Heart left ventricle (tissue), 13 donors: ENCODE data around the gene TRIP13.

Source experiments
- POLR2A ChIP-seq, 2 donors: fragments of 450-650 bp; IDR thresholded peaks; one replicate each; pipeline ENCODE4 v1.6.1; 2017; ENCODE audit warnings: antibody characterized with exemption in 2 of 2, mild to moderate bottlenecking in 2 of 2, moderate library complexity in 2 of 2
- TF ChIP-seq, protein P1 (sequence below), 12 donors: fragments of 200-600 bp; sonication (generic) in 4 of 12; IDR thresholded peaks; one replicate each; pipeline versions ENCODE4 v1.5.0 to v1.8.0; 2018 to 2022; ENCODE audit warnings: antibody characterized with exemption in 12 of 12, mild to moderate bottlenecking in 5 of 12
- donor health status: ischemic (EF 13 %, LVEDD 7.1; RV severe dilation, severe dysfunction).
- donor health status: DM: no; HTN: yes; CAD: no.
- donor health status: DM: no; HTN: no; CAD: no.
- donor health status: ischemic (EF 25% LVEDD 6.9; RV normal size, moderate dysfunction).
- donor health status: ischemic (EF 25% LVEDD 5.7; RV mildly dilated, moderate dysfunction).
- donor health status: ischemic (EF 35%, LVEDD 5.7; RV mildly dilated, moderate dysfunction).
- donor health status: nonischemic (EF 11% LVEDD 7.7; RV severe dilation, severe dysfunction).
- donor health status: DM: yes; HTN: yes; CAD: no.
- donor health status: PGD.
- donor health status: ischemic (EF 29% LVEDD 5.4; RV normal size, mild dysfunction).
- donor health status: nonischemic (EF 23%, LVEDD 6.1; RV moderate dilation, normal function).

DNA sequence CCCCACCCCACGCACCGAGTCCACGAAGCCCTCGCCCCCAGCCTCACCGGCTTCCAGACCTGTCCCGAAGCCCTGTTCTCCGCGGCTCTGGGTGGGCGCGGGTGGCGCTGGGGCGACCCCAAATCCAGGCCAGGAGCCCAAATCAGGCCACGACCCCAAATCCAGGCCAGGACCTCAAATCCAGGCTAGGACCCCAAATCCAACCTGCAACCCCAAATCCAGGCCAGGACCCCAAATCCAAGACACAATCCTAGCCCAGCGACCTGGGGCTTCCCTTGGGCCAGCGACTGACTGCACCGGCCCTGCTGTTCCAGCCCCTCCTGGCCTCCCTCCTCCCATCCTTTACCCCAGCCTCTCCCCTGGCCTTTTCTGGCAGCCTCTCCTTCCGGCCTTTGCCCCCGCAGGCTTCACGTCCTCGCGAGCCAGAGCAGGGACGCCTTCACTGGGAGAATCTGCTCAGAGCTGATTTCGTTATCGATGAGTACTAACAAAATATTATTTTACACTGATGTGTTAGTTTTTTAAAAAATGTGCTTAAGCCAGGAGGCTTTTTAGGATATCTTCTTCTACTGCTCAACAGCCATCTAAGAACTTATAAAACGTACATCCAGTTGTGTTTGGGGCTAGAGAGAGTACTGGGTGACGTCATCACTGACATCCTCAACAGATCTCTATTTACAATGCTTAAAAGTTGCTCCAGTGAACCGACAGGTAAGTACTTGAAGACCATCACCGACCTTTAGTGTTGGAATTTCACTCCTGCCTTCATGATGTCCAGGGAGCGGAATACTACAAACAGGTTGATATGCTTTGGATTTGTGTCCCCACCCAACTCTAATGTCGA is 34.7 kb downstream of the TRIP13 start:
- TF ChIP-seq, protein P1, sequence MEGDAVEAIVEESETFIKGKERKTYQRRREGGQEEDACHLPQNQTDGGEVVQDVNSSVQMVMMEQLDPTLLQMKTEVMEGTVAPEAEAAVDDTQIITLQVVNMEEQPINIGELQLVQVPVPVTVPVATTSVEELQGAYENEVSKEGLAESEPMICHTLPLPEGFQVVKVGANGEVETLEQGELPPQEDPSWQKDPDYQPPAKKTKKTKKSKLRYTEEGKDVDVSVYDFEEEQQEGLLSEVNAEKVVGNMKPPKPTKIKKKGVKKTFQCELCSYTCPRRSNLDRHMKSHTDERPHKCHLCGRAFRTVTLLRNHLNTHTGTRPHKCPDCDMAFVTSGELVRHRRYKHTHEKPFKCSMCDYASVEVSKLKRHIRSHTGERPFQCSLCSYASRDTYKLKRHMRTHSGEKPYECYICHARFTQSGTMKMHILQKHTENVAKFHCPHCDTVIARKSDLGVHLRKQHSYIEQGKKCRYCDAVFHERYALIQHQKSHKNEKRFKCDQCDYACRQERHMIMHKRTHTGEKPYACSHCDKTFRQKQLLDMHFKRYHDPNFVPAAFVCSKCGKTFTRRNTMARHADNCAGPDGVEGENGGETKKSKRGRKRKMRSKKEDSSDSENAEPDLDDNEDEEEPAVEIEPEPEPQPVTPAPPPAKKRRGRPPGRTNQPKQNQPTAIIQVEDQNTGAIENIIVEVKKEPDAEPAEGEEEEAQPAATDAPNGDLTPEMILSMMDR (IDR thresholded peaks at IDR 0.05) = no peak
- TF ChIP-seq POLR2A (IDR thresholded peaks at IDR 0.05) = no peak
